ENCODE data around the gene GALNT10.

DNA sequence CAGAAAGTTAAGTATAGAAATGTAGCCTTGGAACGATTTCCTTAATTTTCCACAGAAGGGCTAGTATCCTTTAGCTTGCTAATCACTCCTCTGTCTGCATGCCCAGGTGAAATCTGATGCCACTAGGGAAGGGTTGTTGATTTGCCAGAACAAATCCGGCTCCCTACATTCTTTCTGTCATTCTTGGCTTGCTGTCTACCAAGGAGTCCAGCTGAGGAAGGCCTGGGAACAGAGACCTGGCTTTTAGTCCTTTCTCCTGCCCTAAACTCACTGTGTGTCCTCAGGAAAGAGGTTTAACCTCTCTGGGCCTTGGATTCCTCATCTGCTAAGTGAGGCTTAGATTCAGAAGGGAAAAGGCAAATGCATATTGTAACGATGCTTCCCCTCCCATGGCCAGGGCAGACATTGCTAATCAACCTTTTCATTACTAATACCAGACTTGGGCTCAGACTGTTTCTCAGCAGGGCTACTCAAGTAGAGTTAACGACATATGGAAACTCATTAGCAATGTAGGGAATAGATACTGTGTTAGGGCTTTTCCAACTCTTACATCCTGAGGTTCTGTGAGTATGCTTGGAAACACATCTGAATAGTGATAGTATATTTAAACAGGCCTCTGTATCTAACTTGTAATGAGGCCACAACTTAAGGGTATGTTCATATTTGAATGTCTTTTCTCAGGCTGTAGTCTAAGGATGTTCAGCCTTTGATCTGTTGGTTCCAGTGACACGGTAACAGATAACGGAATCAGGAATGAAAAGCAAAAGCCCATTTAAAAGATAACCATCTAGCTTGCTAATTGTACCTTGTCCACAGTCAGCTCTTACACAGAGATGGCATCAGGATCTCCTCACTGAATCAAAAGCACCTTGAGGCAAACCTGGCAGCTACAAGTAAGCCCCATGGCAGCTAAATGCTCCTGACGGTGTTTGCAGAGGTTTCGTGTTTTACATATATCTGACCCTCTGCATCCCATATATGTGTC lies 4.1 kb downstream of the GALNT10 start:
- TF ChIP-seq, protein P1, sequence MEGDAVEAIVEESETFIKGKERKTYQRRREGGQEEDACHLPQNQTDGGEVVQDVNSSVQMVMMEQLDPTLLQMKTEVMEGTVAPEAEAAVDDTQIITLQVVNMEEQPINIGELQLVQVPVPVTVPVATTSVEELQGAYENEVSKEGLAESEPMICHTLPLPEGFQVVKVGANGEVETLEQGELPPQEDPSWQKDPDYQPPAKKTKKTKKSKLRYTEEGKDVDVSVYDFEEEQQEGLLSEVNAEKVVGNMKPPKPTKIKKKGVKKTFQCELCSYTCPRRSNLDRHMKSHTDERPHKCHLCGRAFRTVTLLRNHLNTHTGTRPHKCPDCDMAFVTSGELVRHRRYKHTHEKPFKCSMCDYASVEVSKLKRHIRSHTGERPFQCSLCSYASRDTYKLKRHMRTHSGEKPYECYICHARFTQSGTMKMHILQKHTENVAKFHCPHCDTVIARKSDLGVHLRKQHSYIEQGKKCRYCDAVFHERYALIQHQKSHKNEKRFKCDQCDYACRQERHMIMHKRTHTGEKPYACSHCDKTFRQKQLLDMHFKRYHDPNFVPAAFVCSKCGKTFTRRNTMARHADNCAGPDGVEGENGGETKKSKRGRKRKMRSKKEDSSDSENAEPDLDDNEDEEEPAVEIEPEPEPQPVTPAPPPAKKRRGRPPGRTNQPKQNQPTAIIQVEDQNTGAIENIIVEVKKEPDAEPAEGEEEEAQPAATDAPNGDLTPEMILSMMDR (IDR thresholded peaks at IDR 0.05): no peak
- no peak for TF ChIP-seq POLR2A (IDR thresholded peaks at IDR 0.05)
